ENCODE measurements around the gene RPS23. TPM values are rescaled to one million over a fixed set of nuclear protein-coding genes. Genes with fewer than 3 reads are reported as not detected.

The RPS23 gene
- total RNA-seq, 1 donor from 2014 or later = 5,433 TPM

- TF ChIP-seq CTCF (IDR thresholded peaks at IDR 0.05) (no peak), EZH2phosphoT487 (IDR thresholded peaks at IDR 0.05) (no peak), EZH2 (IDR thresholded peaks at IDR 0.05) (no peak)
- Histone ChIP-seq H3K9ac (no peak overlapping the region), H3K79me2 (ENCODE audit: low read depth) (no peaks in the 10 kb centered on the region), H4K20me1 (ENCODE audit: low read depth) (no peaks in the 10 kb centered on the region), H3K27me3 (no peaks in the 10 kb centered on the region), H2AFZ (replicated peaks) (no peak overlapping the region), H3F3A (ENCODE audit: low read depth) (no peaks in the 10 kb centered on the region), H3K4me1 (peaks cover 3% of the 10 kb centered on the region), H3K4me2 (no peak overlapping the region), H3K4me3 (no peak overlapping the region), H3K27ac (no peak overlapping the region), H3K9me3 (ENCODE audit: low read depth) (no peaks in the 10 kb centered on the region), H3K36me3 (no peaks in the 10 kb centered on the region)
- Mint-ChIP-seq H3K36me3 (no peaks in the 10 kb centered on the region), H3K27me3 (ENCODE audit: insufficient read depth, low read depth) (no peaks in the 10 kb centered on the region), H3K4me1 (peaks cover 2% of the 10 kb centered on the region), H3K27ac (no peak overlapping the region), H3K9me3 (peaks cover 2% of the 10 kb centered on the region), H3K4me3 (no peak overlapping the region)
- DNase-seq (ENCODE audit: low spot score) = no peak
These were observed 47.0 kb upstream of the RPS23 start for GRCh38 chr5:82325155-82325554.

GRCh38 chr5:82320966-82321365, 42.8 kb upstream of the RPS23 start:
- Histone ChIP-seq H4K20me1 (ENCODE audit: low read depth) (no peaks in the 10 kb centered on the region), H3K9me3 (ENCODE audit: low read depth) (no peaks in the 10 kb centered on the region), H2AFZ (replicated peaks) (no peak overlapping the region), H3K4me3 (no peak overlapping the region), H3K9ac (no peak overlapping the region), H3K4me1 (no peaks in the 10 kb centered on the region), H3K4me2 (no peak overlapping the region), H3F3A (ENCODE audit: low read depth) (no peaks in the 10 kb centered on the region), H3K79me2 (ENCODE audit: low read depth) (no peaks in the 10 kb centered on the region), H3K27ac (no peak overlapping the region), H3K36me3 (no peaks in the 10 kb centered on the region), H3K27me3 (no peaks in the 10 kb centered on the region)
- H3K36me3 Mint-ChIP-seq = no peaks in the 10 kb centered on the region
- peaks cover 2% of the 10 kb centered on the region for H3K9me3 Mint-ChIP-seq
- no peak for DNase-seq (ENCODE audit: low spot score)
- no peak for TF ChIP-seq EZH2 (IDR thresholded peaks at IDR 0.05)
- TF ChIP-seq EZH2phosphoT487 (IDR thresholded peaks at IDR 0.05) = no peak
- TF ChIP-seq CTCF (IDR thresholded peaks at IDR 0.05) = no peak
- peaks cover 2% of the 10 kb centered on the region for H3K27me3 Mint-ChIP-seq (ENCODE audit: insufficient read depth, low read depth)
- no peaks in the 10 kb centered on the region for H3K4me1 Mint-ChIP-seq
- H3K4me3 Mint-ChIP-seq = no peak overlapping the region
- no peak overlapping the region for H3K27ac Mint-ChIP-seq

- no peaks in the 10 kb centered on the region for H3F3A ChIP-seq (ENCODE audit: low read depth)
- no peak overlapping the region for H3K4me3 ChIP-seq
- no peaks in the 10 kb centered on the region for H3K4me1 ChIP-seq
- H3K4me3 Mint-ChIP-seq = no peak overlapping the region
- H3K79me2 ChIP-seq (ENCODE audit: low read depth) = no peaks in the 10 kb centered on the region
- no peak overlapping the region for H3K27ac Mint-ChIP-seq
- no peaks in the 10 kb centered on the region for H3K36me3 ChIP-seq
- H3K27ac ChIP-seq = no peak overlapping the region
- no peak overlapping the region for H3K9ac ChIP-seq
- H3K27me3 Mint-ChIP-seq (ENCODE audit: insufficient read depth, low read depth) = peaks cover 2% of the 10 kb centered on the region
- no peaks in the 10 kb centered on the region for H3K4me1 Mint-ChIP-seq
- H3K9me3 Mint-ChIP-seq = peaks cover 2% of the 10 kb centered on the region
- H3K36me3 Mint-ChIP-seq = no peaks in the 10 kb centered on the region
- DNase-seq (ENCODE audit: low spot score) = no peak
- H3K27me3 ChIP-seq = no peaks in the 10 kb centered on the region
- no peaks in the 10 kb centered on the region for H4K20me1 ChIP-seq (ENCODE audit: low read depth)
- H3K9me3 ChIP-seq (ENCODE audit: low read depth) = no peaks in the 10 kb centered on the region
- TF ChIP-seq EZH2phosphoT487 (IDR thresholded peaks at IDR 0.05) (no peak), EZH2 (IDR thresholded peaks at IDR 0.05) (no peak), CTCF (IDR thresholded peaks at IDR 0.05) (no peak)
- H2AFZ ChIP-seq (replicated peaks) = no peak overlapping the region
- no peak overlapping the region for H3K4me2 ChIP-seq
These were observed 41.7 kb upstream of the RPS23 start for GRCh38 chr5:82319651-82320376.

Measured in neural progenitor cell (in vitro differentiated cells).